MM.1S (cell line): Measurements from ENCODE around the gene POTEH.
"Not testable (repeated sequence)": the region's sequence is repeated elsewhere in the genome, so short reads cannot be mapped to it uniquely, and the experiment has no call there.

Experiments
- DNase-seq: peaks from one replicate; pipeline ENCODE4 v3.0.0-alpha.2; 2015
- H2AFZ ChIP-seq: fragments of 300-600 bp; sonication (generic); 2 replicates; pipeline ENCODE4 v1.6.0; 2016; ENCODE audit warnings: antibody characterized with exemption, low read length
- H3F3A ChIP-seq: fragments of 300-600 bp; sonication (generic); 2 replicates; pipeline ENCODE4 v1.6.1; 2016; ENCODE audit warnings: mild to moderate bottlenecking, antibody characterized with exemption, low read length, moderate library complexity, mixed read lengths; ENCODE audit not compliant: insufficient read depth
- H3K27ac ChIP-seq: fragments of 300-600 bp; sonication (generic); 2 replicates; pipeline ENCODE4 v1.5.1; 2016; ENCODE audit warnings: mild to moderate bottlenecking, low read length
- H3K27me3 ChIP-seq: fragments of 300-600 bp; sonication (generic); replicated peaks from 2 replicates; pipeline ENCODE4 v1.6.0; 2016; ENCODE audit warnings: low read length; ENCODE audit not compliant: insufficient read depth
- H3K36me3 ChIP-seq: fragments of 300-600 bp; sonication (generic); replicated peaks from 2 replicates; pipeline ENCODE4 v1.6.1; 2016; ENCODE audit warnings: mild to moderate bottlenecking, low read length, mixed read lengths; ENCODE audit not compliant: insufficient read depth
- H3K4me1 ChIP-seq: fragments of 300-600 bp; sonication (generic); 2 replicates; pipeline ENCODE4 v1.6.1; 2016; ENCODE audit warnings: low read length, mixed read lengths
- H3K4me2 ChIP-seq: fragments of 300-600 bp; sonication (generic); 2 replicates; pipeline ENCODE4 v1.6.0; 2016; ENCODE audit warnings: low read depth, low read length
- H3K4me3 ChIP-seq: fragments of 300-600 bp; sonication (generic); 2 replicates; pipeline ENCODE4 v1.5.1; 2016; ENCODE audit warnings: low read length, mixed read lengths
- H3K79me2 ChIP-seq: fragments of 300-600 bp; sonication (generic); 2 replicates; pipeline ENCODE4 v1.6.1; 2016; ENCODE audit warnings: mixed run types, low read length, mixed read lengths
- H3K9ac ChIP-seq: fragments of 300-600 bp; sonication (generic); 2 replicates; pipeline ENCODE4 v1.6.1; 2016; ENCODE audit warnings: low read length, mixed read lengths
- H3K9me2 ChIP-seq: fragments of 300-600 bp; sonication (generic); replicated peaks from 2 replicates; pipeline ENCODE4 v1.6.1; 2016; ENCODE audit warnings: mild to moderate bottlenecking, low read length, mixed read lengths; ENCODE audit not compliant: insufficient read depth
- H3K9me3 ChIP-seq: fragments of 300-600 bp; sonication (generic); replicated peaks from 2 replicates; pipeline ENCODE4 v1.6.1; 2016; ENCODE audit warnings: mild to moderate bottlenecking, low read length, mixed read lengths; ENCODE audit not compliant: insufficient read depth
- H4K20me1 ChIP-seq: fragments of 300-600 bp; sonication (generic); 2 replicates; pipeline ENCODE4 v1.6.1; 2016; ENCODE audit warnings: mild to moderate bottlenecking, low read length, moderate library complexity, mixed read lengths; ENCODE audit not compliant: insufficient read depth

Gene POTEH

GRCh38 chr22:15669430-15669829 is 20.4 kb upstream of the POTEH start:
- not testable (repeated sequence) for H3F3A ChIP-seq, H3K36me3 ChIP-seq, H3K27me3 ChIP-seq, H4K20me1 ChIP-seq, H3K9me3 ChIP-seq, H3K27ac ChIP-seq, DNase-seq, H3K4me1 ChIP-seq, H3K4me3 ChIP-seq, H3K9me2 ChIP-seq, H3K4me2 ChIP-seq, H3K9ac ChIP-seq, H2AFZ ChIP-seq, H3K79me2 ChIP-seq

DNA sequence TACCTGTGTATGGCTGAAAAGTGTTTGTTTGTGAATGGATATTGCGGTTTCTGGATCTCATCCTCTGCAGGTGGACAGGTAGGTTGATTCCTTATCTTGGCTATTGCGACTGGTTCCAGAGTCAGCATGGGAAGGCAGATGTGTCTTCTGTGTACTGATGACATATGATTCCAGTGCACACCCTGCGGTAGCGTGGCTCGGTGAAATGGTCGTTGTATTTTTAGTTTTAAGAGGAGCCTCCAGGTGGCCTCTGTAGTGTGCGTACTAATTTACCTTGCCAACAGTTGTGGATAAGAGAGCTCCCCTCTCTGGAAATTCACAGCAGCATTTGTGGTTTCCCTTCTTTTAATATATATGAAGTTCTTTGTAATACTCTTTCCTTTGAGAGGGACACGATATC is 10.1 kb upstream of the POTEH start:
- not testable (repeated sequence) for H3K9ac ChIP-seq, H3K79me2 ChIP-seq, H3F3A ChIP-seq, H4K20me1 ChIP-seq, H3K27me3 ChIP-seq, H3K36me3 ChIP-seq, H3K4me2 ChIP-seq, DNase-seq, H3K4me1 ChIP-seq, H3K9me2 ChIP-seq, H3K27ac ChIP-seq, H3K9me3 ChIP-seq, H2AFZ ChIP-seq, H3K4me3 ChIP-seq

DNA sequence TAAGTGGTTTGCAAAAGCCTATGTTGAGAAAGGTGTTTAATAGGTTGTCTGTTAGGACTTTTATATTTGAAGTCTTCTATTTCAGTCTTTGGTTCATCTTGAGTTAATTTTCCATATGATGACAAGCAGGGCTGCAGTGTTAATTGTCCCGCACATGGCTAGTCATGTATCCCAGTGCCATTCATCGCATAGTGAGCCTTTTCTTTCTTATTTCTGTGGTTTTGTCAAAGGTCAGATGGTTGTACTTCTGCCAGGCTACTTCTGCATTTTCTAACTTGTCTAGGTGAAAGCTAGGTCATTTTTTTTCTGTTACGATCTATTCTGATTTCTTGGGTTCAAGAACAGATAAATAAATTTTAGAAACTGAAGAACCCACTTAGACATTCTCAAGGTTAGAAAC is 5.7 kb upstream of the POTEH start:
- H2AFZ ChIP-seq, H3K9ac ChIP-seq, H3K9me2 ChIP-seq, H3K4me3 ChIP-seq, H3F3A ChIP-seq, H3K36me3 ChIP-seq, H3K4me1 ChIP-seq, DNase-seq, H3K27me3 ChIP-seq, H4K20me1 ChIP-seq, H3K4me2 ChIP-seq, H3K27ac ChIP-seq, H3K79me2 ChIP-seq, H3K9me3 ChIP-seq: not testable (repeated sequence)

GRCh38 chr22:15684695-15685094 is 5.1 kb upstream of the POTEH start:
- not testable (repeated sequence) for H3K9me3 ChIP-seq, H3K36me3 ChIP-seq, H3K4me1 ChIP-seq, H3F3A ChIP-seq, H3K79me2 ChIP-seq, H3K27me3 ChIP-seq, DNase-seq, H3K9ac ChIP-seq, H3K4me3 ChIP-seq, H2AFZ ChIP-seq, H4K20me1 ChIP-seq, H3K9me2 ChIP-seq, H3K4me2 ChIP-seq, H3K27ac ChIP-seq

DNA sequence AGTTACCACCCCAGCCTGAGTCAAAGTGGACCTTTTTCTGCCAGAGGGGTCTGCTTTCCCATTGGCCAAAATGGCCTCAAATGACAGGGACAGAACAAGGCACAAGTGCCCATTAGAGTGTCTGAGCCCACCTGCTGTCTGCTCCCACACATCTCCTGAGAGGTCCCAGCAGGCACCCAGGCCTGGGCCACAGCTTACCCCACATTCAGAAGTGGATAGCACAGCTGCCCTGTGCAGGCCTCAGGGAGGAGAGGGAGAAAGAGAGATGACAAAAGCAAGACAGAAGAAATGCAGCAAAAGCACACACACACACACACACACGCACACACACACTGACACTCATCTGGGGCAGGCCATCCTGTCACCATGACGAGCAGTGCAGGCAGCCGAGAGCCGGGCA is 4.2 kb upstream of the POTEH start:
- H3K36me3 ChIP-seq, H3K4me1 ChIP-seq, H3K79me2 ChIP-seq, H4K20me1 ChIP-seq, H3K4me2 ChIP-seq, H3K27ac ChIP-seq, H3K9ac ChIP-seq, DNase-seq, H3F3A ChIP-seq, H2AFZ ChIP-seq, H3K9me3 ChIP-seq, H3K4me3 ChIP-seq, H3K9me2 ChIP-seq, H3K27me3 ChIP-seq: not testable (repeated sequence)

GRCh38 chr22:15687086-15687485 is 2.7 kb upstream of the POTEH start:
- H3K27me3 ChIP-seq, H3K4me1 ChIP-seq, H3K36me3 ChIP-seq, H3K4me3 ChIP-seq, H2AFZ ChIP-seq, H3K9me3 ChIP-seq, H3K9ac ChIP-seq, H3F3A ChIP-seq, H3K79me2 ChIP-seq, DNase-seq, H4K20me1 ChIP-seq, H3K9me2 ChIP-seq, H3K4me2 ChIP-seq, H3K27ac ChIP-seq: not testable (repeated sequence)

DNA sequence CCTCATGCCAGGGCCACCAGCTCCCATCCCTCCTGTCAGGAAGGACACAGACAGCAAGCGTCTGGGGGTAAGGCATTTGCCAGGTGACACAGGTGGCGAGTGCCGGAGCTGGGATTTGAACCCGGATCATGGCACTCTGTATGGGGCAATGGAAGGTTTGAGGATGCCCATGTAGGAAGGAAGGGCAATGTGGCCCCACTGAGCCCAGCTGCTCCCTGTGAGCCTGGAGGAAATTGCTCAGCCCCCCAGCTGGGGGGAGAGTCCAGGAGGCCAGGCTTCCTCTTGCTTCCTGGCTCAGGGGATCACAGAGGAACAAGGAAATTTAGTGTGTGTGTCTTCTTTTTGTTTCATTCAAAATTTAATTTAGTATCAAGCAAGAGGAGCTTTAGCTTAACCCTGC is 2.1 kb upstream of the POTEH start:
- H3K9ac ChIP-seq, H3K36me3 ChIP-seq, H3K27ac ChIP-seq, H3K4me2 ChIP-seq, H4K20me1 ChIP-seq, H3K79me2 ChIP-seq, DNase-seq, H3K27me3 ChIP-seq, H3F3A ChIP-seq, H3K9me3 ChIP-seq, H2AFZ ChIP-seq, H3K4me1 ChIP-seq, H3K4me3 ChIP-seq, H3K9me2 ChIP-seq: not testable (repeated sequence)

- H3K9ac ChIP-seq, H3K27me3 ChIP-seq, H2AFZ ChIP-seq, H3K9me2 ChIP-seq, H3K4me3 ChIP-seq, H3K79me2 ChIP-seq, H4K20me1 ChIP-seq, H3F3A ChIP-seq, H3K27ac ChIP-seq, DNase-seq, H3K4me1 ChIP-seq, H3K9me3 ChIP-seq, H3K36me3 ChIP-seq, H3K4me2 ChIP-seq: not testable (repeated sequence)
Measured at GRCh38 chr22:15688090-15688489, 1.7 kb upstream of the POTEH start.
